Fibroblast of lung (primary cell): ENCODE data around the gene TSPAN18.

Experiments
- CTCF ChIP-seq, 2 donors: IDR thresholded peaks in 1 of 2; conservative IDR thresholded peaks in 1 of 2; 1 replicate in 1 of 2; 2 replicates in 1 of 2; pipeline ENCODE4 v1.5.1; 2011 to 2012; ENCODE audit warnings: low read length in 2 of 2, control low read depth in 1 of 2, inconsistent platforms in 1 of 2, low read depth in 1 of 2, mild to moderate bottlenecking in 1 of 2
- EZH2 ChIP-seq: IDR thresholded peaks from 2 replicates; pipeline ENCODE4 v1.5.1; 2012; ENCODE audit warnings: low read length, control low read depth, mild to moderate bottlenecking; ENCODE audit errors: missing control alignments

GRCh38 chr11:44823868-44824267, 97.1 kb downstream of the TSPAN18 start:
- TF ChIP-seq CTCF (conservative IDR thresholded peaks at IDR 0.05 in 1 of 2, IDR thresholded peaks at IDR 0.05 in 1 of 2; ENCODE audit: low read depth in 1 of 2, low read length in 2 of 2) (no peak), EZH2 (no peak)
